Left colon (tissue), 2 donors: ENCODE measurements around the gene MDM4. TPM values are rescaled to one million over a fixed set of nuclear protein-coding genes. Genes with fewer than 3 reads are reported as not detected.

ENCODE experiments used
- ATAC-seq: fragments of 200-7000 bp; cut with Tn5 transposase; one replicate; pipeline ENCODE4 v1.9.1; 2020; ENCODE audit warnings: mild to moderate bottlenecking, moderate library complexity
- DNase-seq, 2 donors: peaks; one replicate each; pipeline ENCODE4 v3.0.0-alpha.2; 2020
- intact Hi-C, 2 donors: fragments of 100-400 bp; cut with DNase I in 1 of 2; cut with micrococcal nuclease in 1 of 2; formaldehyde crosslinking; loops; one replicate each; pipeline versions ENCODE4 v1.11.2 to v1.14.0; 2022; cut with DNase I, micrococcal nuclease
- total RNA-seq, 2 donors: library from RNA; stranded (reverse); fragmentation: NEBNext Ultra II Directional; extraction: Animal tissue kit (Norgen Biotek cat#: 25700); gene quantifications; one replicate each; pipeline ENCODE4 v1.2.1, GENCODE V29; 2021
- donor health status: DM: no; HTN: no; CAD: no.
- donor health status: DM: yes; HTN: yes; CAD: no.

Gene MDM4
- total RNA-seq, 2 donors from 2014 or later = 47.8 to 64.2 TPM

GRCh38 chr1:204571128-204571527 lies 54.9 kb downstream of the MDM4 start:
- intact Hi-C loops = no loop called here
- DNase-seq (no peak), ATAC-seq (no peak)

DNA sequence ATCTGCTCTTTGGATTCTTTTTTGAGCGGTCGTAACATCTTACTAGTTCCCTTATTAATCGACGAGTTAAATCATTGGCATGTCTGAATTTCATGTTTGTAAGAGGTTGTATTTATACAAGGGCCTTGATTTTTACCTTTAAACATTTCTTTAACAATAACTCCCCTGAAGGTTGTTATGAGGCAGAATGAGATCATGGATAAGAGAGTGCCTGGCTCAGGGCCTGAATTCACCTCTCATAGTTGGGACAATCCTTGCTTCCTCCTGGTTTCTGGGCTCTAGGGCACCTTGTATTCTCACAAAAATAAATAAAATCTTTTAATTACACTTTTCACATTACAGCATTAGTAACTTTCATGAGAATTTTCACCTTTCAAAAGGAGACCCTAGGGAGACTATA lies 55.4 kb downstream of the MDM4 start:
- intact Hi-C loops = no loop called here
- ATAC-seq (no peak), DNase-seq (no peak)

GRCh38 chr1:204572923-204573922 lies 57.0 kb downstream of the MDM4 start:
- intact Hi-C loops = no loop called here
- DNase-seq = no peak
- peak; percentile 25 for ATAC-seq

DNA sequence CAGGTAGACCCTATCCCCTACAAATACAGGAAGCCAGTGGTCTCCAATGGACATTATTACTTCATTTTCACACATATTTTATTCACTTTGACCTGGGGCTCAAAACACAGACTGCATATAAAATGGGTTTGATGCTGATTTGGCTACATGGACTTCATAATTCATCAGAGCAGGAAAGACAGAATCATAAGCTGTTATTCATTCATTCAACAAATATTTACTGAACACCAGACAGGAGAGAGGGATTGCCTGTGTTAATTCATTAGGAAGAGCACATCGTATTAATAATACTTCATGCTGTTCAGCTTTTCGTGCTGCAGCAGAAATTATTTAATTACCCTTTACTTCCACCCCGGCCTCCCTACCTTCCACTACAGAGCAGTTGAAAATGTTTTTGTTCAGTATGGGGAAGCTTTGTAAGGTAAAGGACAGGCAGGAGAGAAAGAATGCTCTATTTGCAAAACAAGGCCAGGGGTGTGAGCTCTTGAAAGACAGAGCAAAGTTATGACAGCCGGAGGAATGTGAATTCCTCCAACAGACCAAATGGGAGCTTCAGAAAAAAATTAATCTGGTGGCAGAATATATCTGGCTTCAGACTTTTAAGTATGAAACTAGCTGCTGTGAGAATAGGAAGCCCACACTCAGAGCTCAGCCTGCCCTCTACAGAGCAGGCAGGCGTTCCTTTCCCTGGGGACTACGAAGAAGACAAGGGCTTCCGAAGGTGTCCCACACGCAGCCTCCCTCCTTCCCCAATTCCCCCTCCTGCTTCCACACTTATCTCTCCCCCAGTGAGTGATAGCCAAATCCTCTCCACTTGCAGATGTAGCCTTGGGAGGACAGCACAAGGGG lies 58.0 kb downstream of the MDM4 start:
- intact Hi-C loops = no loop called here
- ATAC-seq (no peak), DNase-seq (no peak)

- no peak for ATAC-seq
- intact Hi-C loops = no loop called here
- DNase-seq = peak in 1 of 2 donors; percentile 15
Observed at GRCh38 chr1:204574865-204575163, 58.6 kb downstream of the MDM4 start.

GRCh38 chr1:204575221-204576190 lies 59.3 kb downstream of the MDM4 start:
- intact Hi-C loops = no loop called here
- ATAC-seq = no peak
- no peak for DNase-seq

DNA sequence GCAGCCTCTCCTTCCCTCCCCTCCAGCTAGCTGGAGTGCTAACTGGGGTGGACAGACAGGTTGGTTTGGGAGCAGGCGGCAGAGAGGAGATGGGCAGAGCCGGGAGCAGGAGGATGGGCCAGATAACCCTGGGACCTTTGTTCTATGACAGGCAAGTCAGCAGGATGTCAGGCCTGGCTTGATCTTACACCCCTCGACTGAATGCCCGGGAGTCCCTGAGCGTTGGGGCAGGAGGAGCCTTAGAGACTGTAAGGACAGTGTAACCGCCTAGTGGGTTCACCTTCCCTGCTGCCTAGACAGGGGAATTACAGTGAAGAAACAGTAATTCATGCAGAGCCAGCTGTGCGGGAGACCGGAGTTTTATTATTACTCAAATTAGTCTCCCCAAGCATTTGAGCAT lies 60.2 kb downstream of the MDM4 start:
- ATAC-seq = no peak

GRCh38 chr1:204577794-204578478 lies 61.7 kb downstream of the MDM4 start:
- intact Hi-C loops = no loop called here
- ATAC-seq (no peak), DNase-seq (no peak)

More for the DNA sequence above, 60.2 kb downstream of the MDM4 start:
- intact Hi-C loops = no loop called here
- DNase-seq = no peak

GRCh38 chr1:204578867-204579664 lies 62.9 kb downstream of the MDM4 start:
- ATAC-seq (peak; percentile 85), DNase-seq (peak; percentile 34 to 50)
- intact Hi-C loops = no loop called here

DNA sequence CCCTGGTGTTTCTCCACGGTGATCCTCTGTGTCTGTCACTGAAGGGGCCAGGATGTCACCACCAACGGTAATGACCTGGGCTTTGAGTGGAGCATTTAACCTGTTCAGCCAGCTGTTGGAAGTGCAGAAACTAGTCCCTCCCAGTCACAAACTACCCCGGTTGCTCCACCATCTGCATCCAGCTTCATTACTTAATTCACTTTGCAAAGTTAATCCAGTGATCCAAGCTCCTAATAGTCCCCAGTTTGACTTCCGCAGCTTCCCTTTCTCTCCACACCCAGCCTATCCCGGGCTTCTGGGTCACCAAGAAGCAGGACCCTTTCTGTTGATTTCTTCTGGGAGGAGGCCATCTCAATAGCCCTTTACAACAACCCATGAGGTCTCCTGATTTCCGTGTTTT lies 63.5 kb downstream of the MDM4 start:
- DNase-seq (no peak), ATAC-seq (no peak)
- intact Hi-C loops = no loop called here

GRCh38 chr1:204580862-204581261 lies 64.7 kb downstream of the MDM4 start:
- intact Hi-C loops = no loop called here
- ATAC-seq = no peak
- DNase-seq = no peak

DNA sequence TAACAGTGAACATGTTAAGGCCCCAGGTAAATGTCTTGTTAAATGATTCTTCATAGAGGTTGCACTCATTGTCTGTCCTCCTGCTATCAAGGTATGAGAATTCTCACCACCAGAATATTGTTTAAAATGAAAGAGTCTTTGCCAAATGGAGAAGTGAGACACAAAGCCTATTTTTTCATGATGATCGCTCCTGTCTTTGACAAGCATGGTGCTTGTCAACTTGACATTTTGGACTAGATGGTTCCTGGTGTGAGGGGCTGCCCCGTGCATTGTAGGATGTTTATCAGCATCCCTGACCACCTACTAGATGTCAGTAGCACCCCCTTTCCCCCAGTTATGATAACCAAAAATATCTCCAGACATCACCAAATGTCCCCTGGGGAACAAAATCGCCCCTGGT lies 65.6 kb downstream of the MDM4 start:
- no peak for ATAC-seq
- intact Hi-C loops = no loop called here

GRCh38 chr1:204583909-204584632 lies 67.9 kb downstream of the MDM4 start:
- intact Hi-C loops = no loop called here
- no peak for ATAC-seq
- no peak for DNase-seq

More for the DNA sequence above, 65.6 kb downstream of the MDM4 start:
- no peak for DNase-seq

- DNase-seq (peak in 1 of 2 donors; percentile 9), ATAC-seq (no peak)
- intact Hi-C loops = no loop called here
Observed at GRCh38 chr1:204584699-204585372, 68.6 kb downstream of the MDM4 start.

- DNase-seq (no peak), ATAC-seq (no peak)
- intact Hi-C loops = no loop called here
Observed at GRCh38 chr1:204587621-204588020, 71.4 kb downstream of the MDM4 start.

- ATAC-seq (no peak), DNase-seq (no peak)
- intact Hi-C loops = no loop called here
Observed at GRCh38 chr1:204588826-204589225, 72.6 kb downstream of the MDM4 start.
